Epidermal melanocyte (primary cell): ENCODE measurements around the gene PRX.
"Not testable (repeated sequence)": the region's sequence is repeated elsewhere in the genome, so short reads cannot be mapped to it uniquely, and the experiment has no call there.

Experiments
- DNase-seq: peaks from one replicate; pipeline ENCODE4 v3.0.0; 2011; ENCODE audit warnings: low spot score; ENCODE audit not compliant: insufficient read length

Gene PRX

DNA sequence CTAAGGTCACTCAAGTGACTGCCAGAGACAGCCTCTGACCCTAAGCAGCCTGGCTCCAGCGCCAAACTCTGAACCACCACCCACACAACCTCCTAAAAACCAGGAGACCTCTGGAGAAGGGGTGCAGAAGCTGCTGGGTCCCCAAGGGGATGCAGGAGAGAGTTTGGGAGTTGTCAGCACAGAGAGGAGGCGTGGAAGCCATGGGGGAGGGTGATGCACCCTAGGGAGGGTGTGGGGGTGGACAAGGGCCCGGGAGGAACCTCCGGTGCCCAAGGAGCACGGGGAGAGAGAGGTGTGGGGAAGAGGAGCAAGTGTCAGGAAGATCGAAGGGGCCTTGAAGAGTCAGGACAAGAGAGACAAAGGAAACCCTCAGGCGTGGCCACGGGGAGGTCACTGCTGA, 21.1 kb downstream of the PRX start:
- DNase-seq: no peak

GRCh38 chr19:40390084-40390742, 23.0 kb downstream of the PRX start, which contains the start of gene HIPK4:
TSS of gene HIPK4 (minus strand) at chr19:40390181. CDS start at chr19:40389902, 279 bp downstream.
- no peak for DNase-seq

GRCh38 chr19:40389404-40390083, 23.6 kb downstream of the PRX start:
- DNase-seq: no peak

DNA sequence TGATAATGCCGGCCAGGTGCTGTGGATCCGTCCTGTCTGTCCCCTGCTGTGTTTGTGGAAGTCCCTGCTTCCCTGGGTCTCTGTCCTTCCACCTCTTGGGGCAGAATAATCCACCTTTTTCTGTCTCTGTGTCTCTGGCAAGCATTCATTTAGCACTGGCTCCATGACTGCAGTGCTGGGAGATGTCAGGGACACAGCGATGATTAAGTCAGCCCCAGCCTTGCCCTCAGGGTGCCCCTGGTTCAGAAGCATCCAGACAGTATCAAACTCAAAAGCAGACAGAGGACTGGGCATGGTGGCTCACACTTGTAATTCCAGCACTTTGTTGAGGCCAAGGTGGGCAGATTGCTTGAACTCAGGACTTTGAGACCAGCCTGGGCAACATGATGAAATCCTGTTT, 24.7 kb downstream of the PRX start:
- no peak for DNase-seq

- no peak for DNase-seq
These were observed 26.0 kb downstream of the PRX start for GRCh38 chr19:40387155-40387554.

- DNase-seq: no peak
These were observed 29.4 kb downstream of the PRX start for GRCh38 chr19:40383668-40384248.

DNA sequence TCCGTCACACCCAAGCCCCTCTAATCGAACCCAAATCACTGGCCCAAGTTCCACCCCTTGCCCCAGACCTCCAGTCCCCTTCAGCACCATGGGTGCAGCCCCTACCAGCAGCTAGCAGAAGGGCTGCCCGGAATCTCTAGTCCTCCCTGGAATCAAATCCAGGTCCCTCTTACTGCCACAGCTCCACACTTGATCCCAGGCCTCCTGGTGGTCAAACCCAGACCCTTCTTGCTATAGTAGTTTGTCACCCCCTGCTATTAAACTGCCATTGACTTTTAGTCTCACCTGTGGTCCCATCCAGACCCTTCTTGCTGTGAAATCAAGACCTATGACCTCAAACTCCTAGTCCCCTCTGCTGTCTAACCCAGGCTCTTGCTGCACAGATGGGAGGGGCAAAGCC, 31.9 kb downstream of the PRX start:
- DNase-seq: no peak

GRCh38 chr19:40380199-40381037, 32.8 kb downstream of the PRX start:
- no peak for DNase-seq

DNA sequence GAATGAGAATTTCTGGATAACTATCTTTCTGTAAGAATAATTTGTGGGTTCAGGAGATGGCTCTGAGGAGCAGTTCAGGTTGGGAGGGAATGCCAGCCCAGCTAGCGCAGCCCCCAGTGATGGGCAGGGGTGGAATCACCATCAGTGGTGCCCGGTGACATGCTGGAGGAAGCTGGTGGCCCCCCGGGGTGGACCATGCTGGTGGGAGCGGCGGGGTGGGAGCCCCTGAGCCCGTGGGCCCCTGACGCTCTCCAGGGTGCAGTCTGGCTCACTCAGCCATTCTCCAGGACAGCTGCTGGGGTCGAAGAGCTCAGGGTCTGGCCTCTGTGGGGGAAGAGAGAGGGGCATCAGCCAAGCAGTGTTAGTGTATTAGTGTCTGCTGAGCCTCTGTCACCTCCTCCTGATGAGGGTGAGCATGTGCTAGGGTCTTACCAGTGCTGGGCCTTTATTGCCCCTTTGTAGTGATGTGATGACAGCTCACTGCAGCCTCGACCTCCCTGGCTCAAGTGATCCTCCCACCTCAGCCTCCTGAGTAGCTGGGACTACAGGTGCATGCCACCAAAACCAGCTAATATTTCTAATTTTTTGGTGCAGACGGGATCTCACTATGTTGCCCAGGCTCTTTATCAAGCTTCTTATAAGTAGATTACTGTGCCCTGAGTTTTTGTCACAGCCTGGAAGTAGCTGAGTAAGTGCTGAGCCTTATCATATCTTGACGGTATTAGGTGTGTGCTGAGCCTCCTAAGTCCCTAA, 33.6 kb downstream of the PRX start:
- DNase-seq: no peak

DNA sequence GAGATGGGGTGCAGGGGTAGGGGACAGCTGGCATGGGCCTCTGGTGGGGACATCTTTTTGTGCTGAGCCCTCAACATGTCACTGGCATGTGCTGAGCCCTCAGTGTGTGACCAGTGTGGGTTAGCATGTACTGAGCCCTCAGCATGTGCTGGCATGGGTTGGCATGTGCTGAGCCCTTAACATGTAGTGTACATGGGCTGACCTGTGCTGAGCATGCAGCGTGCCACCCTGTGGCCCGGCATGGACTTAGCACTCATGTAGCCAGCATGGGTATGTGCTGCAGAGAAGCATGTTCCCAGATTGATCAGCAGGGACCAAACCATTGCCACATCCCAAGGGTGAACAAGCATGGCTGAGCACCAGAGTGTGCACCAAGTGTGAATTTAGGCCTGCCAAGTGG, 34.7 kb downstream of the PRX start:
- no peak for DNase-seq

DNA sequence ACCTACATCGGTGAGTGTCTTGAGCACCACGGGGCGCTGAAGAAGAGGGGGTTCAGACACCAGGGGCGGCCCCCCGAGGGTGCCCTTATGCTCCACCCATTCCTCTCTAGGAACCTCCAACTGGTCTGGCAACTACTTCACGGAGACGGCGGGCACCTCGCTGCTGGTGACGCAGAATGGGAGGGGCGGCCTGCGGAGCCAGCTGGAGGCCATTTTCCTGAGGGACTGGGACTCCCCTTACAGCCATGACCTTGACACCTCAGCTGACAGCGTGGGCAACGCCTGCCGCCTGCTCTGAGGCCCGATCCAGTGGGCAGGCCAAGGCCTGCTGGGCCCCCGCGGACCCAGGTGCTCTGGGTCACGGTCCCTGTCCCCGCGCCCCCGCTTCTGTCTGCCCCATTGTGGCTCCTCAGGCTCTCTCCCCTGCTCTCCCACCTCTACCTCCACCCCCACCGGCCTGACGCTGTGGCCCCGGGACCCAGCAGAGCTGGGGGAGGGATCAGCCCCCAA, 35.2 kb downstream of the PRX start:
- DNase-seq: no peak

- no peak for DNase-seq
These were observed 36.8 kb downstream of the PRX start for GRCh38 chr19:40376286-40376862.

- no peak for DNase-seq
These were observed 39.1 kb downstream of the PRX start for GRCh38 chr19:40374084-40374483.

- no peak for DNase-seq
These were observed 41.4 kb downstream of the PRX start for GRCh38 chr19:40371802-40372122.

DNA sequence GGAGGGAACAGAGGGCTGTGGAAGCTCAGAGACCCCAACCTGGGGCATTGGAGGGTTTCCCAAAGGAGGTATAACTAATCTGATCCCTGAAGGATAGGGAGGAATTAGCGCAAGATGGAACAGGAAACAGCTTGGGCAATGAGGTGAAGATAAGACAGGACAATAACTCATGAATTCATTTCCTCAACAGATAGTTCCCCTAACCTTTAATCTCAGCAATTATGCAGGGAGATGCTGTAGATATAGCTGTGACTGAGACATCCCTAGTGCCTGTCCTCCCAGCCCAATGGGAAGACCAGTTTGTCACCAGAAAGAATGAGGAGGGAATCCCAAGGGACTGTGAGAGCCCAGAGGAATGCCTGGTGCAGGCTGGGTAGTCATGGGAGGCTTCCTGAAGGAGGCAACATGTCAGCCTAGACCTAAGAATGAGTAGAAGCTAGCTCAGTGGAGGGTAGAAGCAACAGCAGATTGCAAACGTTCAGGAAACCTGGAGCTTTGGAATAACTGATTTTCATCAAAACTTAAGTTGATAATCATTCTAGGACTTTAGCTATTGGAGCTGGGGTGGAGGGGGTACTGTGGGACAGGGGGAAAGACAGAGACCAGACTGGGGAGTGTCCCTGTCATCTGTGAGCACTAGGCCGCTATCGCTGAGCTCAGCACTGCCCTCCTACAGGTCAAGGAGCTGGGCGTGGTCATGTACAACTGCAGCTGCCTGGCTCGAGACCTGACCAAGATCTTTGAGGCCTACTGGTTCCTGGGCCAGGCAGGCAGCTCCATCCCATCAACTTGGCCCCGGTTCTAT, 42.0 kb downstream of the PRX start:
- DNase-seq: no peak

- not testable (repeated sequence) for DNase-seq
These were observed 42.9 kb downstream of the PRX start for GRCh38 chr19:40370253-40370652.

DNA sequence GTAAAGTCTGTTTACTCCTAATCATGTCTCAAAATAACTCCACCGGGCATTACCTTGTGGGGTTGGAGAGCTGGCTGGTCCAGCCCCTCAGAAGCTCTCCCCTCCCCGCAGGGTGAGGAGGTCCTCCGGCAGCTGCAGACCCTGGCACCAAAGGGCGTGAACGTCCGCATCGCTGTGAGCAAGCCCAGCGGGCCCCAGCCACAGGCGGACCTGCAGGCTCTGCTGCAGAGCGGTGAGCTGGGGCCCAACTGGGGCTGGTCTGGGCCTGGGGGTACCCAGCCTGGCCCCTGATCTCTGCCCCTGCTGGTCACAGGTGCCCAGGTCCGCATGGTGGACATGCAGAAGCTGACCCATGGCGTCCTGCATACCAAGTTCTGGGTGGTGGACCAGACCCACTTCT, 43.4 kb downstream of the PRX start:
- no peak for DNase-seq

DNA sequence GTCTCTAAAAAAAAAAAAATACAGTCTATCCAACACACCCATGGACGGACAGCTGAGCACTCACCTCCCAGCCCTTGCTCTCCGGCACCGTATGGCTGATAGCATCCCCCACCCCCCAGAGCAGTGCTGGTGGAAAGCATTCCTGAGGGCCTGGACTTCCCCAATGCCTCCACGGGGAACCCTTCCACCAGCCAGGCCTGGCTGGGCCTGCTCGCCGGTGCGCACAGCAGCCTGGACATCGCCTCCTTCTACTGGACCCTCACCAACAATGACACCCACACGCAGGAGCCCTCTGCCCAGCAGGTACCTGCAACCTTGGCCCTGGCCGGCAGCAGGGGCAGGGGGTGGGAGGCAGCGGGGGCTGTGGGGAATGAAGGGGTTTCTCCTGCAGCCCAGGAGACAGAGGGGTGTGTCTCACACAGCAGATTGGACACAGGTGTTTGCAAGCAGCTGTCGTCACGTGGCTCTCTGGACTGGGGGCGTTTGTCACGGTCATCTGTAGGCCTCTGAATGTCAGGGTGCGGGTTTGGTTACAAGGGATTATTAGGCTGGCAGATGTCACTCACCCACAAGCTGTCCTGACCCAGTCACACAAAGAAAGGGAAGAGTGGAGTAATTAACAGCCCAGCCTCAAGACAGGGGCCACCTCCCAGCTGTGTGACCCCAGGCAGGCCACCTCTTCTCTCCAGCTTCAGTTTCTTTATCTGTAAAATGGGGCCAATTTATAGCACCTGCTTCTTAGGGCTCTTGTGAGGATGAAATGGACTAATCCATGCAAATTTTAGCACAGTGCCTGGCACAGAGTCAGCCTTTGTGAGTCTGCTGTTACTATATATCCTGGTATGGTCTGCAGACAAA, 45.4 kb downstream of the PRX start:
- DNase-seq: no peak
